Ramos (cell line): ENCODE results near the gene PSMD2.

ENCODE experiments used
- in situ Hi-C: fragments of 300-500 bp; cut with MboI; formaldehyde crosslinking; loops from one replicate; pipeline ENCODE4 v1.14.3; 2022; ENCODE audit warnings: low sequenced_read_pairs; ENCODE audit not compliant: unreplicated experiment

Gene PSMD2

DNA sequence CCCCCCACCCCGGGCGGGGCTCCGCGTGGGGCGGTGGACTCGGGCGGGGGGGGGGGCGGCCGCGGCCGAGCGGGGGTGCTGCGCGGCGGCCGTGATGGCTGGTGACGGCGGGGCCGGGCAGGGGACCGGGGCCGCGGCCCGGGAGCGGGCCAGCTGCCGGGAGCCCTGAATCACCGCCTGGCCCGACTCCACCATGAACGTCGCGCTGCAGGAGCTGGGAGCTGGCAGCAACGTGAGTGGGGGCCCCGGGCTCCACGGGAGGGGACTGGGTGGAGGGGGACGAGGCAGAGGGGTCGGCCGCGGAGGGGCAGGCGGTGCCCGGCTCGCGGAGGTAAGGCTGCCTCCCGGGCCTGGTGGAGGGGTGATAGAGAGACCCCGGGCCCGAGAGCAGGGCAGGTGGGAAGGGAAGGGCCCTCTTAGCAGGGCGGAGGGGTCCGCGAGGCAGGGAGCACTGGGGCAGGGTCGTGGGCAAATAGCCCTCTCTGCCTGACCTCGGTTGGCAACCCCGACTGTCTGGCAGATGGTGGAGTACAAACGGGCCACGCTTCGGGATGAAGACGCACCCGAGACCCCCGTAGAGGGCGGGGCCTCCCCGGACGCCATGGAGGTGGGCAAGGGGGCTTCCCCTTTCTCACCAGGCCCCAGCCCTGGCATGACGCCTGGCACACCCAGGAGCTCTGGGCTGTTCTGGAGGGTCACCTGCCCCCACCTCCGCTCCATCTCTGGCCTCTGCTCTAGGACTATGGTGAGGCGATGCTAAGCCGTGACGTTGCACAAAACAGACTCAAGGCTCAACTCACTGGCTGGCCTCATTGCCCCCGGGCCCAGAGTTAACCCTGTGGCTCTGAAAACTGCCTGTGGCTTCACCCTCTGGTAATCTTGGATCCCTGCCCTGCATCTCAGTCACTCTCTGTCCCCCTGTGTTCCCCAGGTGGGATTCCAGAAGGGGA, 22.8 kb upstream of the PSMD2 start, which contains the start of gene ECE2:
Gene ECE2 (plus strand): TSS at position 62 of the 950 bp plus-strand sequence. CDS start 132 bp downstream, at position 194.
- in situ Hi-C loops = loop anchor here (25.0 kb wide), 1 partner anchor 839 kb away; the partner anchor contains the start of gene MCF2L2

- in situ Hi-C loops = loop anchor here (25.0 kb wide), 1 partner anchor 840 kb away; the partner anchor contains the start of gene MCF2L2
These were observed 21.7 kb upstream of the PSMD2 start for GRCh38 chr3:184277366-184277765.

- in situ Hi-C loops = loop anchor here (5.0 to 25.0 kb wide), 3 partner anchors 56 to 846 kb away; partner anchors contain the start of genes MCF2L2 and VWA5B2
These were observed 16.1 kb upstream of the PSMD2 start for GRCh38 chr3:184282941-184283340.

- in situ Hi-C loops = loop anchor here (5.0 to 25.0 kb wide), 3 partner anchors 56 to 846 kb away; partner anchors contain the start of genes MCF2L2 and VWA5B2
These were observed 15.4 kb upstream of the PSMD2 start for GRCh38 chr3:184283681-184284080.

GRCh38 chr3:184284696-184285095, 14.3 kb upstream of the PSMD2 start:
- in situ Hi-C loops = loop anchor here (5.0 to 25.0 kb wide), 3 partner anchors 57 to 847 kb away; partner anchors contain the start of genes MCF2L2 and VWA5B2

DNA sequence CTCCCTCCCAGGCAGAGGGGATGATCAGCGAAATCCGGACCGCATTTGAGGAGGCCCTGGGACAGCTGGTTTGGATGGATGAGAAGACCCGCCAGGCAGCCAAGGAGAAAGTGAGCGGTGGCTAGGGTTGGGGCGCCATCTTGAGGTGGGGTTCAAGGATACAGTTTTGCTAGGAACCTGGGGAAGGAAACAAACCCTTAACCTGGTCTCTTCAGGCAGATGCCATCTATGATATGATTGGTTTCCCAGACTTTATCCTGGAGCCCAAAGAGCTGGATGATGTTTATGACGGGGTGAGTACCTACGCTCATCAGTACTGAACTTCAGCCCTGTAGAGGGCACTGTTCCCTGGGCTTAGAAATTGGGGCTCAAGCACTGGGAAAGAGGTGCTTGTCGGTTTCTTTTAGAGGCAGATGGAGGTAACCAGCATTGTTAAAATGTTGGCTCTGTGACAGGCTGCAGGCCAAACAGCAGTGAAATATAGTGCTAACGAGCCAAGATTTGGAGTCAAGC, 9.6 kb upstream of the PSMD2 start:
- in situ Hi-C loops = loop anchor here (25.0 kb wide), 1 partner anchor 852 kb away; the partner anchor contains the start of gene MCF2L2

DNA sequence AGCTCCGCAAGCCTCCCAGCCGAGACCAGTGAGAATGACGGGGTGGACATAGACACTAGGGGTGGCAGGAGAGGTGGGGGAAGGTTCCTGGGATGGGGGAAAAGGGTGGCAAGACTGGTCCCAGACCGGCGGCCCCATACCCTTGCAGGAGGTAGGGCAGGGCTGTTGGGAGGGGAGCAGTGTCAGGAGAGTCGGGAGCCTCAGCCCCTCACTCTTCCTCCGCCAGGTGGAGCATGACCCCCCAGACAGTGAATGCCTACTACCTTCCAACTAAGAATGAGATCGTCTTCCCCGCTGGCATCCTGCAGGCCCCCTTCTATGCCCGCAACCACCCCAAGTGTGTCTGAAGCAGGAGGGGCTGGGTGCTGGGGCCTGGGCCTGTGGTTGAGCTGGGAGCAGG, 8.7 kb upstream of the PSMD2 start:
- in situ Hi-C loops = loop anchor here (25.0 kb wide), 1 partner anchor 853 kb away; the partner anchor contains the start of gene MCF2L2

DNA sequence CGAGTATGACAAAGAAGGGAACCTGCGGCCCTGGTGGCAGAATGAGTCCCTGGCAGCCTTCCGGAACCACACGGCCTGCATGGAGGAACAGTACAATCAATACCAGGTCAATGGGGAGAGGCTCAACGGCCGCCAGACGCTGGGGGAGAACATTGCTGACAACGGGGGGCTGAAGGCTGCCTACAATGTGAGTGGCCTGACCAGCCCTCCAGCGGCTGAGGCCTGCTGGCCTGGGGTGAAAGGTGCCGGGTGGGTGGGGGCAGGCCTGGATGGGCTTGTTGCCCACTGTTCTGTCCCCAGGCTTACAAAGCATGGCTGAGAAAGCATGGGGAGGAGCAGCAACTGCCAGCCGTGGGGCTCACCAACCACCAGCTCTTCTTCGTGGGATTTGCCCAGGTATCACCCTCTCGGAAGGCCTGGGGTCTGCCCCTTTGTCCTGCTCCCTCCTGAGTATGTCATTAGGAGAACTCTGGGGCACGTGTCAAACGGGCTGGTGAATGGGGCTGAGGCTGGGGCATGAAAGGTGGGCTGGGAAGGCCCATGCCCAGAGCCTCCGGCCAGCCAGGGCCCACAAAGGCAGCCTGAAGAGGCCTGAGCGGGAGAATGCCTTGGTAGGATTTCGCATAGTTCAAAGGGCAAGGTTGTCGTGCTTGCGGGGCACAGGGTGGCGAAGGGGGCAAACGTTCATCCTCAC, 7.8 kb upstream of the PSMD2 start:
- in situ Hi-C loops = loop anchor here (25.0 kb wide), 1 partner anchor 854 kb away; the partner anchor contains the start of gene MCF2L2

GRCh38 chr3:184291738-184292445, 7.1 kb upstream of the PSMD2 start:
- in situ Hi-C loops = loop anchor here (25.0 kb wide), 1 partner anchor 855 kb away; the partner anchor contains the start of gene MCF2L2

DNA sequence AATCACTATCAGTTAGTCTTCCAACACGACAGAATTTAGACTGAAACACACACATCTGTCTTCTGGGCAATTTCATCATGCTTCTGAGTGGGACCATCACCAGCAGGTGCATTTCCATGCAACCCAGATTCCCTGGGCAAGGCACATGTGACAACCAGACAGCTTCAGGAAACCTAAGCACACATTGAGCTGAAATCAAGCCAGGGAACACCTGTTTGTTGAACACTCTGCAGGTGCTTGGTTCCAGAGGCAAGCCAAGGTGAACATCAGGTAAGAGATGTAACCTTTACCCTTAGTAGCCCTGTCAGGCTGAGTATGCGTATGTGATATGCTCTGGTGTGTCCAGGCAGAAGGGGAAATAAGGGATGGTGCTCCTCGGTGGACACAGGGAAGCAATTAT, 3.3 kb upstream of the PSMD2 start:
- in situ Hi-C loops = loop anchor here (25.0 kb wide), 1 partner anchor 858 kb away; the partner anchor contains the start of gene MCF2L2

DNA sequence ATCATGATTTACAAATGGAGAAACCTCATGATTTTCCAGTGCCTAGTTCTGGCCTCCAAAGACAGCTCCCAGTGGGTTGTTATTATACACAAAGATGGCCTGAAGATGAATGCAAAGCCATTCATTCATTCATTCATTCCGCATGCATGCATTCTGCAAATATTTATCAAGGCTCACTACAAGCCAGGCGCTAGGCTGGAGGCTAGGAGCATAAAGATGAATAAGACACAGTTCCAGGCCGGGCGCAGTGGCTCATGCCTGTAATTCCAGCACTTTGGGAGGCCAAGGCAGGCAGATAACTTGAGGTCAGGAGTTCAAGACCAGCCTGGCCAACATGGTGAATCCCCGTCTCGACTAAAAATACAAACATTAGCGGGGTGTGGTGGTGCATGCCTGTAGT, 2.4 kb upstream of the PSMD2 start:
- in situ Hi-C loops = loop anchor here (25.0 kb wide), 1 partner anchor 859 kb away; the partner anchor contains the start of gene MCF2L2

DNA sequence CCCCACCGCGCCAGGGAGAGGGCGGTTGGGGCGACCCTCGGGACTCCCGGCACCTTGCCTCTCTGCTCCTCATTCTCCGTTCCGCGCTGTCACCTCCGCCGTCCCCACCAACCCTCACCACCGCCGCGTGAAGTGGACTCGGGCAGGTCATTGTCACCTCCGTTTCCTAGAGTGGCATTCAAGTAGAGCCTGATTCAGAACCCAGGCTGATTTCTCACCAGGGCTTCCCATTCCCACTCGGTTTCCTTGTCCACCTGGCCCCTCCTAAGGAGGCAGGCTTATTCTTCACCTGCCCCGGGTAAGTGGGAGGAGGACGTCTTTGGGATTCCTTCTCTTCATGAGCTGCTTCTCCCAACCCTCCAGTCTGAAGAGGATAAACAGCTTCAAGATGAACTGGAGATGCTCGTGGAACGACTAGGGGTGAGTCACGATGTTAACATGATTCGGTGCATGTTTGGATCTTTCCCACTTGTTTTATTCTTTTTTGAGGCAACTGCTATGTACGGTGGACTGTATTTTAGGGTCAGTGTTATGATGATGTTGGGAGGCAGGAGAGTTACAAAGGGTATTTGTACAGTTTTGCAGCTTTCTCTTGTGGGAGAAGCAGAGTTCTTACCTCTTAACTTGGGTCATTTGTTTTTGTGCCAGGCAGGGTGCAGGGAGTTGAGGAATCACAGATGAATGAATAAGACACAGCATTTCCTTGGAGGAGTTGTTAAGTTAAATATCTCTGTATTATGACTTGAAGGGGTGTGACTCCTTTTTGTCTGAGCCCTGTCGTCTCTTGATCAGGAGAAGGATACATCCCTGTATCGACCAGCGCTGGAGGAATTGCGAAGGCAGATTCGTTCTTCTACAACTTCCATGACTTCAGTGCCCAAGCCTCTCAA, 692 bp downstream of the PSMD2 start:
- in situ Hi-C loops = loop anchor here (25.0 kb wide), 1 partner anchor 862 kb away; the partner anchor contains the start of gene MCF2L2

DNA sequence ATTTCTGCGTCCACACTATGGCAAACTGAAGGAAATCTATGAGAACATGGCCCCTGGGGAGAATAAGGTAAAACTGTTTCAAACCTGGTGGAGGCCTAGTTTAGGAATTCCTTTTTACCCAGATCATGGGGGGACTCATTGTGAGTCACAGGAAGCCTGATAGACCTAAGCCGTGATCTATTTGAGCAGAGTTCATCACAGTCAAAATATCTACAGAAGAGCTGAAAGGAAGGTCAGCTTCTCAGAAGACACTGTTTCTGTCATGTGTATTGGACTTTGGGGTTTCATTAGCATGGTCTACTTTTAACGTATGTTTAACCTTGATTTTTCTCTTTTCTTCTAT, 1.3 kb downstream of the PSMD2 start:
- in situ Hi-C loops = no loop called here

DNA sequence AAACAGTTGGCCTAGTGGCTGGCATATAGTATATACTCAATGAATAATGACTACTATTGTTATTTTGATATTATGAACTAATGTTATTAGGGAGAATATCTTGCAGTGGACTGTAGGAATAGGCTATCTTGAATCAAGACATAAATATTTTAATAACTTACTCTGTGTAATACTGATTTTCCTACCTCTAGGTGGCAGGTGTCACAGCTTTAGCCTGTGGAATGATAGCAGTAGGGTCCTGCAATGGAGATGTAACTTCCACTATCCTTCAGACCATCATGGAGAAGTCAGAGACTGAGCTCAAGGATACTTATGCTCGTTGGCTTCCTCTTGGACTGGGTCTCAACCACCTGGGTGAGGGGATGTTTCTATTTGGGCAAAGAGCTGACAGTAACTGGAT, 6.5 kb downstream of the PSMD2 start:
- in situ Hi-C loops = no loop called here

- in situ Hi-C loops = no loop called here
These were observed 7.4 kb downstream of the PSMD2 start for GRCh38 chr3:184306341-184306972.

- in situ Hi-C loops = no loop called here
These were observed 8.9 kb downstream of the PSMD2 start for GRCh38 chr3:184307915-184308314.

DNA sequence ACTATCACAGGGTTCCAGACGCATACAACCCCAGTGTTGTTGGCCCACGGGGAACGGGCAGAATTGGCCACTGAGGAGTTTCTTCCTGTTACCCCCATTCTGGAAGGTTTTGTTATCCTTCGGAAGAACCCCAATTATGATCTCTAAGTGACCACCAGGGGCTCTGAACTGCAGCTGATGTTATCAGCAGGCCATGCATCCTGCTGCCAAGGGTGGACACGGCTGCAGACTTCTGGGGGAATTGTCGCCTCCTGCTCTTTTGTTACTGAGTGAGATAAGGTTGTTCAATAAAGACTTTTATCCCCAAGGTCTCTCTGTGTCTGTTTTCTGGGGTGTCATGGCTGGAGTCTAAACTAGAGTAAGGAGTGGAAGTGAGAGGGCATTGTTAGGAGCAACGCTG, 9.7 kb downstream of the PSMD2 start:
- in situ Hi-C loops = no loop called here

GRCh38 chr3:184311633-184312032, 12.6 kb downstream of the PSMD2 start:
- in situ Hi-C loops = no loop called here
